IMR-90 (cell line): ENCODE data around the gene IL17RE. TPM values are rescaled to one million over a fixed set of nuclear protein-coding genes. Genes with fewer than 3 reads are reported as not detected.
"Not testable (repeated sequence)": the region's sequence is repeated elsewhere in the genome, so short reads cannot be mapped to it uniquely, and the experiment has no call there.

Source experiments
- ATAC-seq: fragments of 200-7000 bp; cut with Tn5 transposase; 2 replicates; pipeline ENCODE4 v1.9.1; 2020; ENCODE audit warnings: low read depth, mild to moderate bottlenecking, moderate library complexity
- BruUV-seq: library from RNA; stranded (reverse); fragments of 400-500 nt; replicated peaks from 2 replicates; lab custom pipeline; 2021; lab: Mats Ljungman, UMichigan
- CTCF ChIA-PET: fragments of 300-600 bp; formaldehyde crosslinking; extraction: SDS; loops from one replicate; lab custom pipeline; 2021; ENCODE audit warnings: antibody characterized with exemption; lab: Yijun Ruan, JAX
- POLR2A ChIA-PET: fragments of 300-600 bp; sonication (Branson Sonifier 250); formaldehyde crosslinking; loops from one replicate; lab custom pipeline; 2022; ENCODE audit warnings: antibody characterized with exemption; ENCODE audit not compliant: unreplicated experiment; lab: Charles Lee
- DNase-seq: peaks from one replicate; pipeline ENCODE4 v3.0.0; 2013
- H2AFZ ChIP-seq: replicated peaks from 2 replicates; pipeline ENCODE3; 2013; ENCODE audit warnings: low read length, mild to moderate bottlenecking; ENCODE audit not compliant: poor library complexity
- H2AK5ac ChIP-seq: 2 replicates; pipeline ENCODE4 v1.6.1; 2013; ENCODE audit warnings: low read depth, low read length, inconsistent platforms
- H2AK9ac ChIP-seq: replicated peaks from 2 replicates; pipeline ENCODE3; 2013; ENCODE audit warnings: mild to moderate bottlenecking, low read depth, low read length, moderate library complexity; ENCODE audit not compliant: poor library complexity
- H2BK120ac ChIP-seq: 2 replicates; pipeline ENCODE4 v1.6.1; 2013; ENCODE audit warnings: low read depth, low read length, inconsistent platforms
- H2BK15ac ChIP-seq: 3 replicates; pipeline ENCODE4 v1.6.1; 2013; ENCODE audit warnings: low read depth, low read length, inconsistent platforms
- H2BK20ac ChIP-seq: 2 replicates; pipeline ENCODE4 v1.6.1; 2013; ENCODE audit warnings: low read depth, mild to moderate bottlenecking, inconsistent platforms, low read length, moderate library complexity
- H2BK5ac ChIP-seq: 2 replicates; pipeline ENCODE4 v1.6.1; 2013; ENCODE audit warnings: mild to moderate bottlenecking, low read depth, low read length, inconsistent platforms; ENCODE audit not compliant: poor library complexity, severe bottlenecking
- H3K14ac ChIP-seq: replicated peaks from 2 replicates; pipeline ENCODE4 v1.6.1; 2013; ENCODE audit warnings: low read depth, low read length, inconsistent platforms
- H3K18ac ChIP-seq: 2 replicates; pipeline ENCODE4 v1.6.1; 2013; ENCODE audit warnings: low read depth, low read length, control low read depth
- H3K23ac ChIP-seq: 2 replicates; pipeline ENCODE4 v1.6.1; 2013; ENCODE audit warnings: low read depth, low read length, inconsistent platforms
- H3K27ac ChIP-seq: 2 replicates; pipeline ENCODE4 v1.5.1; 2013; ENCODE audit warnings: mild to moderate bottlenecking, control low read depth, low read length; ENCODE audit not compliant: insufficient read depth
- H3K27me3 ChIP-seq: 2 replicates; pipeline ENCODE4 v1.6.1; 2013; ENCODE audit warnings: low read length; ENCODE audit not compliant: control insufficient read depth, insufficient read depth
- H3K36me3 ChIP-seq: 2 replicates; pipeline ENCODE4 v1.6.1; 2013; ENCODE audit warnings: low read length, mixed read lengths; ENCODE audit not compliant: control insufficient read depth, insufficient read depth
- H3K4ac ChIP-seq: 2 replicates; pipeline ENCODE4 v1.6.1; 2013; ENCODE audit warnings: low read depth, low read length, inconsistent platforms
- H3K4me1 ChIP-seq: 2 replicates; pipeline ENCODE4 v1.6.1; 2013; ENCODE audit warnings: low read length, mixed read lengths; ENCODE audit not compliant: control insufficient read depth, insufficient read depth
- H3K4me2 ChIP-seq: 2 replicates; pipeline ENCODE4 v1.6.1; 2013; ENCODE audit warnings: low read depth, mild to moderate bottlenecking, control low read depth, low read length, moderate library complexity
- H3K4me3 ChIP-seq: 2 replicates; pipeline ENCODE4 v1.5.1; 2013; ENCODE audit warnings: low read depth, mild to moderate bottlenecking, control low read depth, low read length, moderate library complexity; ENCODE audit not compliant: insufficient read depth
- H3K56ac ChIP-seq: 2 replicates; pipeline ENCODE4 v1.6.1; 2013; ENCODE audit warnings: low read length, inconsistent platforms; ENCODE audit not compliant: insufficient read depth; ENCODE audit errors: extremely low read depth
- H3K79me1 ChIP-seq, 2 experiments: 2 replicates each; pipeline ENCODE4 v1.6.1; 2013; ENCODE audit warnings: low read length in 2 of 2, inconsistent platforms in 1 of 2, low read depth in 1 of 2
- H3K9ac ChIP-seq: 2 replicates; pipeline ENCODE4 v1.6.1; 2013; ENCODE audit warnings: low read depth, low read length, control low read depth
- H3K9me1 ChIP-seq: 2 replicates; pipeline ENCODE4 v1.6.1; 2013; ENCODE audit warnings: low read length, inconsistent platforms; ENCODE audit not compliant: insufficient read depth
- H3K9me3 ChIP-seq: 2 replicates; pipeline ENCODE4 v1.6.1; 2013; ENCODE audit warnings: low read length; ENCODE audit not compliant: control insufficient read depth, insufficient read depth
- H4K20me1 ChIP-seq: 2 replicates; pipeline ENCODE4 v1.6.1; 2013; ENCODE audit warnings: low read length, inconsistent platforms; ENCODE audit not compliant: insufficient read depth
- H4K5ac ChIP-seq: 2 replicates; pipeline ENCODE4 v1.6.1; 2013; ENCODE audit warnings: mild to moderate bottlenecking, low read depth, low read length, control low read depth
- H4K8ac ChIP-seq, 2 experiments: 2 replicates each; pipeline ENCODE4 v1.6.1; 2013; ENCODE audit warnings: low read depth in 2 of 2, low read length in 2 of 2, control low read depth in 1 of 2, inconsistent platforms in 1 of 2
- H4K91ac ChIP-seq: 2 replicates; pipeline ENCODE4 v1.6.1; 2013; ENCODE audit warnings: low read depth, low read length, inconsistent platforms; ENCODE audit not compliant: insufficient read depth
- WGBS, 2 experiments: methylation state at CpG; one replicate each; pipeline versions ENCODE4 v1.1.5 to v1.1.7; 2013; ENCODE audit warnings: missing lambda C conversion rate in 2 of 2; ENCODE audit not compliant: insufficient read length in 1 of 2; ENCODE audit errors: extremely low coverage in 2 of 2; 5-methylcytosine and 5-hydroxymethylcytosine counted together
- dilution Hi-C: fragments of 300-500 bp; cut with HindIII; formaldehyde crosslinking; loops from one replicate; pipeline ENCODE4 v1.14.3; 2018; ENCODE audit warnings: low sequenced_read_pairs; ENCODE audit not compliant: unreplicated experiment
- in situ Hi-C: fragments of 300-500 bp; cut with MboI; formaldehyde crosslinking; loops from 3 replicates; pipeline ENCODE4 v1.14.3; 2019; ENCODE audit warnings: low sequenced_read_pairs, inconsistent platforms, mixed read lengths
- intact Hi-C: fragments of 100-400 bp; cut with micrococcal nuclease; formaldehyde crosslinking; loops from 2 replicates; pipeline ENCODE4 v1.10.0; 2022
- polyA plus RNA-seq, 3 experiments: library from polyadenylated mRNA; depleted of rRNA; stranded (reverse); fragments of >200 nt; gene quantifications; 2 replicates each; pipeline ENCODE4 v1.2.3, GENCODE V29; 2012; ENCODE audit warnings: low replicate concordance in 1 of 3
- total RNA-seq: library from RNA; depleted of rRNA; stranded (reverse); fragments of >200 nt; gene quantifications from 2 replicates; pipeline ENCODE4 v1.2.3, GENCODE V29; 2012

IL17RE gene
- total and polyA plus RNA-seq, 2 of the 4 experiments (the other 2 are of a cell fraction): 0.90 to 7.2 TPM

DNA sequence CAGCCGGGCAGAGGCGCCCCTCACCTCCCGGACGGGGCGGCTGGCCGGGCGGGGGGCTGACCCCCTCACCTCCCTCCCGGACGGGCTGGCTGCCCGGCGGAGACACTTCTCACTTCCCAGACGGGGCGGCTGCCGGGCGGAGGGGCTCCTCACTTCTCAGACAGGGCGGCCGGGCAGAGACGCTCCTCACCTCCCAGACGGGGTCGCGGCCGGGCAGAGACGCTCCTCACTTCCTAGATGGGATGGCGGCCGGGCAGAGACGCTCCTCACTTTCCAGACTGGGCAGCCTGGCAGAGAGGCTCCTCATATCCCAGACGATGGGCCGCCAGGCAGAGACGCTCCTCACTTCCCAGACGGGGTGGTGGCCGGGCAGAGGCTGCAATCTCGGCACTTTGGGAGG lies 37.3 kb downstream of the IL17RE start:
- H3K18ac ChIP-seq, intact Hi-C loops, H3K23ac ChIP-seq, H4K5ac ChIP-seq, in situ Hi-C loops, H3K9me3 ChIP-seq, H3K79me1 ChIP-seq, H4K8ac ChIP-seq, H2BK5ac ChIP-seq, H3K14ac ChIP-seq, ATAC-seq, DNase-seq, H2AK5ac ChIP-seq, H2BK15ac ChIP-seq, H3K56ac ChIP-seq, H4K20me1 ChIP-seq, CTCF ChIA-PET, H2AFZ ChIP-seq, H2AK9ac ChIP-seq, H3K27me3 ChIP-seq, POLR2A ChIA-PET, H3K4ac ChIP-seq, H3K4me2 ChIP-seq, BruUV-seq, H3K4me1 ChIP-seq, H3K4me3 ChIP-seq, H3K27ac ChIP-seq, H3K9me1 ChIP-seq, H3K9ac ChIP-seq, H3K36me3 ChIP-seq, H2BK120ac ChIP-seq, H4K91ac ChIP-seq, dilution Hi-C loops, H2BK20ac ChIP-seq: not testable (repeated sequence)
- WGBS, 2 experiments: 86% methylated on average over 8 of the region's 32 CpGs; no CpG with 5 or more reads in 1 of the 2 experiments
